Measurements from ENCODE around the gene RAB40B.

Gene RAB40B

GRCh38 chr17:82709024-82709675, 10.7 kb upstream of the RAB40B start:
- no peaks in the 10 kb centered on the region for H3K36me3 ChIP-seq (ENCODE audit: control insufficient read depth in 1 of 2, insufficient read depth in 2 of 2, low read length in 2 of 2)
- no peak overlapping the region for H3K14ac ChIP-seq (ENCODE audit: low read length)
- H3K9ac ChIP-seq (ENCODE audit: low read length) = peak overlapping the region; percentile 41
- H4K12ac ChIP-seq (ENCODE audit: low read depth, low read length) = no peak overlapping the region
- H3K27me3 ChIP-seq (ENCODE audit: insufficient read depth, low read length) = no peaks in the 10 kb centered on the region
- no peak overlapping the region for H2BK12ac ChIP-seq (ENCODE audit: low read length)
- H3K79me1 ChIP-seq (ENCODE audit: low read length) = no peaks in the 10 kb centered on the region
- H2AK5ac ChIP-seq (ENCODE audit: low read length) = no peak overlapping the region
- H2BK5ac ChIP-seq (ENCODE audit: low read depth, low read length, poor library complexity) = no peak overlapping the region
- no peaks in the 10 kb centered on the region for H3K4me1 ChIP-seq (ENCODE audit: control insufficient read depth in 1 of 2, insufficient read depth in 2 of 2, low read length in 2 of 2)
- H3K4ac ChIP-seq (ENCODE audit: low read depth, low read length) = no peak overlapping the region
- no peak overlapping the region for H3K4me2 ChIP-seq (ENCODE audit: low read length)
- peaks cover 6% of the 10 kb centered on the region for H3K9me3 ChIP-seq (ENCODE audit: insufficient read depth, low read depth, low read length)
- DNase-seq = no peak
- H2BK120ac ChIP-seq (ENCODE audit: insufficient read depth, low read length, poor library complexity) = no peak overlapping the region
- H3K18ac ChIP-seq (ENCODE audit: low read length) = no peak overlapping the region
- no peak overlapping the region for H2AFZ ChIP-seq (ENCODE audit: insufficient read depth, low read length, poor library complexity)
- no peak overlapping the region for H4K8ac ChIP-seq (ENCODE audit: low read depth, low read length)
- no CpG with 5 or more reads among the region's 9 CpGs for WGBS (ENCODE audit: extremely low coverage, insufficient coverage, insufficient read length)
- H3K23ac ChIP-seq (ENCODE audit: low read length) = no peak overlapping the region
- H3K4me3 ChIP-seq (ENCODE audit: low read depth, low read length) = no peak overlapping the region
- no peak overlapping the region for H3K27ac ChIP-seq (ENCODE audit: low read depth, low read length)
- no peak overlapping the region for H4K91ac ChIP-seq (ENCODE audit: low read depth, low read length)
- no peaks in the 10 kb centered on the region for H3K79me2 ChIP-seq (ENCODE audit: control insufficient read depth, insufficient read depth, low read length, poor library complexity)

DNA sequence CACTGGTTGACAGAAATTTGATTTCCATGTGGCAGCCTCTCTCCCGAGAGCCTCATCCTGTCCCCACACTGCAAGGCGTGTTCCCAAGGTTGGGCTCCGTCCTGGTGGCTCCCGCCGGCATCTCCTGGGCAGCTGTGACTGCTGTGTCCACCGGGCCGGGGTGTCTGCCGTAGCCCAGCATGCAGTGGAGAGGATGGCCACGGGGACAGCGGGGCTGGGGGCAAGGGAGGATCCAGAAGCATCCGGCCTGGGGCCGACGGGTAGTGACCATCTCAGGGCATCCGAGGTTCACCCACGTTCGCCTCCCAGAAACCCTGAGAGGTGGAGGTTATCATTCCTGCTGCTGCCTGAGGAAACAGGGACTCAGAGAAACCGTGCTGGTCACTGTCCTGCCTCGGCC, 7.3 kb upstream of the RAB40B start:
- Histone ChIP-seq H3K23ac (ENCODE audit: low read length) (no peak overlapping the region), H2AFZ (ENCODE audit: insufficient read depth, low read length, poor library complexity) (no peak overlapping the region), H2BK5ac (ENCODE audit: low read depth, low read length, poor library complexity) (no peak overlapping the region), H2BK12ac (ENCODE audit: low read length) (no peak overlapping the region), H3K9ac (ENCODE audit: low read length) (no peak overlapping the region), H3K9me3 (ENCODE audit: insufficient read depth, low read depth, low read length) (peaks cover 4% of the 10 kb centered on the region), H2BK120ac (ENCODE audit: insufficient read depth, low read length, poor library complexity) (no peak overlapping the region), H3K4me1 (ENCODE audit: control insufficient read depth in 1 of 2, insufficient read depth in 2 of 2, low read length in 2 of 2) (no peaks in the 10 kb centered on the region), H3K4me3 (ENCODE audit: low read depth, low read length) (no peak overlapping the region), H3K4ac (ENCODE audit: low read depth, low read length) (no peak overlapping the region), H4K91ac (ENCODE audit: low read depth, low read length) (no peak overlapping the region), H3K18ac (ENCODE audit: low read length) (no peak overlapping the region), H3K79me2 (ENCODE audit: control insufficient read depth, insufficient read depth, low read length, poor library complexity) (no peaks in the 10 kb centered on the region), H3K79me1 (ENCODE audit: low read length) (no peaks in the 10 kb centered on the region), H3K27ac (ENCODE audit: low read depth, low read length) (no peak overlapping the region), H3K4me2 (ENCODE audit: low read length) (no peak overlapping the region), H4K12ac (ENCODE audit: low read depth, low read length) (no peak overlapping the region), H4K8ac (ENCODE audit: low read depth, low read length) (no peak overlapping the region), H2AK5ac (ENCODE audit: low read length) (no peak overlapping the region), H3K14ac (ENCODE audit: low read length) (no peak overlapping the region), H3K36me3 (ENCODE audit: control insufficient read depth in 1 of 2, insufficient read depth in 2 of 2, low read length in 2 of 2) (no peaks in the 10 kb centered on the region), H3K27me3 (ENCODE audit: insufficient read depth, low read length) (no peaks in the 10 kb centered on the region)
- DNase-seq = no peak
- WGBS (ENCODE audit: extremely low coverage, insufficient coverage, insufficient read length) = no CpG with 5 or more reads among the region's 18 CpGs

DNA sequence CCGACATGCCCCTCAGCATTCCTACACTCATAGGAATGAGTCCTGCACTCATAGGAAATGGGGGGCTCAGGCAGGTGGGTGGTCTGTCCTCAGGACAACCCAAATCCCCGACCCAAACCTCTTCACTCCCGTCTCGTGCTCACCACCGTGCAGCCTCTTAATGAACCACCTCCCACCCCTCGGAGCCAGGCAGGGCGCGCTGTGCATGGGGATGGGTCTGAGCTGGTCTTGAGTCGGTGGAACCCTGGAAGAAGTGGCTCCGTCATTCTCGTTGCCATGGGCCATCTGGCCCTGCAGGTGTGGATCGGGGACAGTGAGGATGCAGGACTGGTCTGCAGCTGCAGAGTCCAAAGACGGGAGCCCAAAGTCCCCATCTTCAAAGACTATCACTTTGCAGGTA, 6.4 kb upstream of the RAB40B start:
- H3K23ac ChIP-seq (ENCODE audit: low read length) = no peak overlapping the region
- H4K8ac ChIP-seq (ENCODE audit: low read depth, low read length) = no peak overlapping the region
- H3K36me3 ChIP-seq (ENCODE audit: control insufficient read depth in 1 of 2, insufficient read depth in 2 of 2, low read length in 2 of 2) = no peaks in the 10 kb centered on the region
- no peak overlapping the region for H2BK5ac ChIP-seq (ENCODE audit: low read depth, low read length, poor library complexity)
- no peak overlapping the region for H3K4ac ChIP-seq (ENCODE audit: low read depth, low read length)
- no peak overlapping the region for H3K4me2 ChIP-seq (ENCODE audit: low read length)
- H3K4me3 ChIP-seq (ENCODE audit: low read depth, low read length) = no peak overlapping the region
- no peak overlapping the region for H2BK120ac ChIP-seq (ENCODE audit: insufficient read depth, low read length, poor library complexity)
- H2AK5ac ChIP-seq (ENCODE audit: low read length) = no peak overlapping the region
- H4K91ac ChIP-seq (ENCODE audit: low read depth, low read length) = no peak overlapping the region
- no peak overlapping the region for H3K18ac ChIP-seq (ENCODE audit: low read length)
- H3K79me2 ChIP-seq (ENCODE audit: control insufficient read depth, insufficient read depth, low read length, poor library complexity) = no peaks in the 10 kb centered on the region
- H3K4me1 ChIP-seq (ENCODE audit: control insufficient read depth in 1 of 2, insufficient read depth in 2 of 2, low read length in 2 of 2) = no peaks in the 10 kb centered on the region
- no CpG with 5 or more reads among the region's 13 CpGs for WGBS (ENCODE audit: extremely low coverage, insufficient coverage, insufficient read length)
- no peak overlapping the region for H3K9ac ChIP-seq (ENCODE audit: low read length)
- H3K27me3 ChIP-seq (ENCODE audit: insufficient read depth, low read length) = no peaks in the 10 kb centered on the region
- H2BK12ac ChIP-seq (ENCODE audit: low read length) = no peak overlapping the region
- H2AFZ ChIP-seq (ENCODE audit: insufficient read depth, low read length, poor library complexity) = no peak overlapping the region
- no peak overlapping the region for H3K14ac ChIP-seq (ENCODE audit: low read length)
- no peak overlapping the region for H3K27ac ChIP-seq (ENCODE audit: low read depth, low read length)
- no peaks in the 10 kb centered on the region for H3K79me1 ChIP-seq (ENCODE audit: low read length)
- DNase-seq = no peak
- no peaks in the 10 kb centered on the region for H3K9me3 ChIP-seq (ENCODE audit: insufficient read depth, low read depth, low read length)
- H4K12ac ChIP-seq (ENCODE audit: low read depth, low read length) = no peak overlapping the region

DNA sequence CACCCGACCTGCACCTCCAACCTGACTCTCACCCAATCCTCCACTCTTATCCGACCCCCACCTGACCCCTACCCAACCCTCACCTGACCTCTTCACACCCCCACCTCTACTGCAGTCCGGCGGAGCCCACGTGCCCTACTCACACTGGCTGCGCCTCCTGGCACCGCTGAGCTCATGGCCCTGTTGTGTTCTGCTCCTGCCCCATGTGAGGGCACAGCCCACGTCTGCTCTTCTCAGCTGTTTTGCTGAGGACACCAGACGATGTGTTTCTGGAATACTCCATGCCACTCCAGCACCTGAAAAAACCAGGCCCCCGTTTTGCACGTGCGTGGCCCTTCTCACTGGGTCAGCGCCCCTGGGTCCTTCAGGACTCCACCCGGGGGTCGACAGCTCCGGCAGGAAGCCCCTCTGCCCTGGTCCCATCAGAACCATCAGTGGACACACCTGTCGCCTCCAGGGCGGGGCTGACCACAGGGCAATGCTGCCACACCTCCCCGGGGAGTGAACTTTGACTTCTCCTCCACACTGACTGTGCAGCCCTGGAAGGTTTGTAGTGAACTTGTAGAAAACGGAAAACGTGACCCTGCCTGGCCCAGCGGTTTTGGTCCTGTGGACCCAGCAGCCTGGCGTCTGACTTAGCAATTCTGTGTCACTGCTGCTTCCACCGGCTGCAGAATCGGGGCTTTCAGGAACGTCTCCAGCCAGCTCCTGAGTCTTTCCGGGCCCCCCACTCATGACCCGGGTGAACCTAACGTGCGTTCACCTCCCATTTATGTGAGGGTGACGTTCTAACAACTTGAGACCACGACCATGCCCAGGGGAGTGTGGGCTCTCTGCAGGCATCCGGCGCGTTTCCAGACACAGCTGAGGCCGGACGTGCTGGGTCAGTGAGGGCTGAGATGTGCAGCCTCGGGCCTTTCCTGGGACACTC, 5.7 kb upstream of the RAB40B start:
- WGBS (ENCODE audit: extremely low coverage, insufficient coverage, insufficient read length) = 100% methylated on average over 2 of the region's 38 CpGs
- no peak overlapping the region for H3K14ac ChIP-seq (ENCODE audit: low read length)

More for the DNA sequence above, 5.7 kb upstream of the RAB40B start:
- Histone ChIP-seq H3K27ac (ENCODE audit: low read depth, low read length) (no peak overlapping the region), H3K4me3 (ENCODE audit: low read depth, low read length) (no peak overlapping the region), H3K4ac (ENCODE audit: low read depth, low read length) (no peak overlapping the region), H2BK12ac (ENCODE audit: low read length) (no peak overlapping the region), H3K9ac (ENCODE audit: low read length) (no peak overlapping the region), H3K4me2 (ENCODE audit: low read length) (no peak overlapping the region), H2BK5ac (ENCODE audit: low read depth, low read length, poor library complexity) (no peak overlapping the region), H2AFZ (ENCODE audit: insufficient read depth, low read length, poor library complexity) (no peak overlapping the region), H3K27me3 (ENCODE audit: insufficient read depth, low read length) (no peaks in the 10 kb centered on the region), H3K9me3 (ENCODE audit: insufficient read depth, low read depth, low read length) (peaks cover under 1% of the 10 kb centered on the region), H3K18ac (ENCODE audit: low read length) (no peak overlapping the region), H4K91ac (ENCODE audit: low read depth, low read length) (no peak overlapping the region), H4K12ac (ENCODE audit: low read depth, low read length) (no peak overlapping the region), H2AK5ac (ENCODE audit: low read length) (no peak overlapping the region), H3K4me1 (ENCODE audit: control insufficient read depth in 1 of 2, insufficient read depth in 2 of 2, low read length in 2 of 2) (peaks cover 0 to under 1% of the 10 kb centered on the region in 2 experiments), H3K79me1 (ENCODE audit: low read length) (no peaks in the 10 kb centered on the region), H4K8ac (ENCODE audit: low read depth, low read length) (no peak overlapping the region), H3K36me3 (ENCODE audit: control insufficient read depth in 1 of 2, insufficient read depth in 2 of 2, low read length in 2 of 2) (no peaks in the 10 kb centered on the region), H2BK120ac (ENCODE audit: insufficient read depth, low read length, poor library complexity) (no peak overlapping the region), H3K79me2 (ENCODE audit: control insufficient read depth, insufficient read depth, low read length, poor library complexity) (no peaks in the 10 kb centered on the region), H3K23ac (ENCODE audit: low read length) (no peak overlapping the region)
- no peak for DNase-seq

All from trophoblast cell (in vitro differentiated cells and primary cell).